Rectal smooth muscle tissue (tissue), 1 donor: ENCODE data around the gene EDRF1.

Experiments
- H3K27ac ChIP-seq: one replicate; pipeline ENCODE4 v1.7.0; 2013; ENCODE audit warnings: low read depth, low read length, inconsistent platforms
- H3K27me3 ChIP-seq: one replicate; pipeline ENCODE4 v1.7.0; 2013; ENCODE audit warnings: low read length; ENCODE audit not compliant: control insufficient read depth, insufficient read depth
- H3K36me3 ChIP-seq: one replicate; pipeline ENCODE4 v1.7.0; 2013; ENCODE audit warnings: low read length; ENCODE audit not compliant: control insufficient read depth, insufficient read depth
- H3K4me1 ChIP-seq: one replicate; pipeline ENCODE4 v1.7.0; 2013; ENCODE audit warnings: low read length; ENCODE audit not compliant: control insufficient read depth, insufficient read depth
- H3K4me3 ChIP-seq: one replicate; pipeline ENCODE4 v1.7.0; 2013; ENCODE audit warnings: low read length
- H3K9ac ChIP-seq: one replicate; pipeline ENCODE4 v1.7.0; 2013; ENCODE audit warnings: low read length

The EDRF1 gene

DNA sequence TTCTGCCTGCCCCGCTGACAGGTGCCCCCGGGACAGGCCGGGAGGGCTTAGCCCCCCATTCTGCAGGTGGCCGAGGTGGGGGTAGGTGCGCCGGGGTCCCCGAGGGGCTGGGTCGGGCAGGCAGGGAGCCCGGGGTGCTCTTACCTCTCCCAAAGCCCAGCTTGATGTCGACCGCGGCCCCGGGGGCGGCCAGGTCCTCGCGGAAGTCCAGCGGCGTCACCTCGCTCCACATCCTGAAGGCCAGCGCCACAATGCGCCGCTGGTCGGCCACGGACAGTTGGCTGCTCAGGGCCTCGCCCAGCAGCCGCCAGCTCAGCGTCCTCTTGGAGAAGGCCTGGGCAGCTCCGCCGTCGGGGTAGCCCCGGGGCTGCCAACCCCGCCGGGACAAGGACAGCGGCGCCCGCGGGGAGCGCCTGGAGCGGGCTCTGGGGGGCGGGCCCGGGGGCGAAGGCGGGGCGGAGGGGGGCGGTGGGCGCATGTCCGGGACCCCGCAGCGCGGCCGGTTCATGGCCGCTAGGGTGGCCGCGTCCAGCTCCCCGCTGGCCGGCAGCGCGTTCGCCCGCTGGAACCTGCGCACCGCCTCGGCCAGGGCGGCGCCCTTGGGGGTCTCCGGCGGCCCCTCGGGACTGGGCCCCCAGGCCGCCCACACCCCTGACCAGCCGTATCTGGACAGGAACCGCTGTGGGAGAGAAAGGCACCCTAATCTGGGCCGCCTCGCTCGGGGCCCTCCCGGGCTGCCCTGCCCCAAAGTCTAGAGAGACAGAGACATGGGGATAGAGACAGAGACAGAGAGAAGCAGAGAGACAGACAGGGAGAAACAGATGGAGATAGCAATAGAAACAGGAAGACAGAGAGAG, 54.4 kb downstream of the EDRF1 start:
- Histone ChIP-seq H3K36me3 (no peaks in the 10 kb centered on the region), H3K9ac (no peak overlapping the region), H3K27ac (no peak overlapping the region), H3K4me3 (no peak overlapping the region), H3K4me1 (peaks cover 4% of the 10 kb centered on the region), H3K27me3 (no peaks in the 10 kb centered on the region)

DNA sequence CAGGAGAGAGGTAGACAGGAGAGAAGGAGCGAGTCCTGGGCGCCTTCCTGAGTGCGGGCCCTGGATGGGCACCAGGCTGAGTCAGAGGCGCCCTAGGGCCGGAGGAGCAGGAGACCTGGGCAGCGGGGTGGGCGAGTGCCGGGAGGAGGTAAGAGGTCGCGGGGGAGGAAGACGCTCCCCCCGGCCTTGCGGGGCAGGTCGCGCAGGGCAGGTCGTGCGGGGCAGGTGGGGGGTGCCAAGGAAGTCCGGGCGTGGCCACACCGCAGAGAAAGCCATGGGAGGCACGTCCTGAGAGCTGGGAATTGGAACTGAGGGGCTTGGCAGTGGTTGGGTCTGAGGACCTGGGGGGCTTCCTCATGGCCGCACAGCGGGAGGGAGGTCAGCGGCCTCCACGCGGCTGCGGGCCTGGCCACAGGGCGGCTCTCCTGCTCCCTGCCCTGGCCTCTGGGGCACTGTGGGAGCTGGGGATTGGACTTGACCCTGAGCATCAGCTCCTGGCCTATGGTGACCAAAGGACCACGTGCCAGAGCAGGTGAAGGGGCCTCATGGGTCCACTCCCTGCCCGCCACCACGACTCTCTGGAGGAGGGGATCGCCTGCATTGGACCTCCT, 55.2 kb downstream of the EDRF1 start:
- Histone ChIP-seq H3K9ac (no peak overlapping the region), H3K4me1 (no peaks in the 10 kb centered on the region), H3K4me3 (no peak overlapping the region), H3K27ac (no peak overlapping the region), H3K36me3 (no peaks in the 10 kb centered on the region), H3K27me3 (no peaks in the 10 kb centered on the region)

DNA sequence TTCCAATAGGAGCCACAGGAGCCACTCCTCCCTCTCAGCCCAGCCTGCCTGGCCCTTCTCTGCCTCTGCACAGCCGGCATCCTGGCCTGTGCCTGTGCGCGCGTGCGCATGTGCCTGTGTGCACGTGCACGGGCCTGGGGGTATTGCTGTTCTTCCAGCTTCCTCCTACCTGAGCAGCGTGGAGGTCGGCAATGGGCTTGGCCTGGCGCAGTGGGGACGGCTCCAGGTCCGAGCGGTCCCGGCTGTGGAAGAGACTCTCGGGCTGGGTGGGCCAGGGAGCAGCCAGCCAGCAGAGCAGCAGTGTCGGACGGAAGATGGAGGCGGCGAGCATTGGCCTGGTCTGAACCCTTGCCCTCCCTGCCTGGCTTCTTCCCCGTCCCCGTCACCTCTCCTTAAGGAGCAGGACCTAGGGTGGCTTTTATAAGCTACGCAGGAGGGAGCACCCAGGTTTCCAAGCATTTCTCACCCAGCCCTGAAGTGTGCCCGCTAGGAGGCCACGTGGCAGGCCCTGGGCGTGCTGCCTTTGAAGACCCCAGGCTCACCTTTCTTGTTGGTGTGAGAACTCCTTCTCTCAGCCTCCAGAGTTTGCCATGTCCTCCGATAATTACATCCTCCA, 56.1 kb downstream of the EDRF1 start, which contains the start of gene MMP21:
Gene MMP21, minus strand, starts transcription at position 331 of the 616 bp plus-strand sequence. Its CDS starts 0 bp downstream, at position 331.
- Histone ChIP-seq H3K36me3 (no peaks in the 10 kb centered on the region), H3K9ac (no peak within 1 kb of the TSS), H3K4me1 (no peaks in the 10 kb centered on the region), H3K4me3 (no peak within 1 kb of the TSS), H3K27ac (no peak within 1 kb of the TSS), H3K27me3 (no peaks in the 10 kb centered on the region)

DNA sequence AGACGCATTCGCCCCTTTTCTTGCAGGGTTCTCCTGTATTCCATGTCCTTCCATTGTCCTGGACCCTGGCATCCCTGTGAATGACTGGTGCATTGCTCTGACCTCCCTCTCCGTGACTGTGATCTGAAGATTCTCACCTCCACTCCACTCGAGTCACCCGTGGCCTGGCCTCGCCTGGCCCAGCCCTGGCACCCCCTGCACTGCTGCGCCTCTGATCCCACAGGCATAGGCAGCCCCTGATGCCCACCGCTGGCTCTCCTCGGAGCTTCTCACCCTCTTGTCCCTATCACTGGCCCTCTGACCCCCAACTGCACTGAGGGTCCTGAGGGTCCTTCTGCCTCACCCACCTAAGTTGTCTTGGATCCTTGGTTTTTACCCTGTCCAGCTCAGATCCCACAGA, 58.3 kb downstream of the EDRF1 start:
- no peaks in the 10 kb centered on the region for H3K36me3 ChIP-seq
- no peaks in the 10 kb centered on the region for H3K27me3 ChIP-seq
- H3K9ac ChIP-seq: no peak overlapping the region

DNA sequence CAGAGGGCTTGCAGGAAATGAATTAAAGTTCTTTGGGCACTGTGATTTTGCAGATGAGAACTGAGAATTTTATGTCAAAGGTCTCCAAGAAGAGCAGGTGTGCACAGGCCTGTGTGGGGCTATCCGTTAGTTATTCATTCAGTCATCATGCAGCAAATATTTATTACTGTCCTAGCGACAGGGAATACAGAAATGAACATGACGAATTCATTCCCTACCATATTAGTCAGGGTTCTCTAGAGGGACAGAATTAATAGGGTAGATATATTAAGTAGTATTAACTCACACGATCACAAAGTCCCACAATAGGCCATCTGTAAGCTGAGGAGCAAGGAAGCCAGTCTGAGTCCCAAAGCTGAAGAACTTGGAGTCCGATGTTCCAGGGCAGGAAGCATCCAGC, 59.0 kb downstream of the EDRF1 start:
- no peak overlapping the region for H3K27ac ChIP-seq
- no peaks in the 10 kb centered on the region for H3K36me3 ChIP-seq
- H3K27me3 ChIP-seq: no peaks in the 10 kb centered on the region
- H3K9ac ChIP-seq: no peak overlapping the region
- no peaks in the 10 kb centered on the region for H3K4me1 ChIP-seq
- H3K4me3 ChIP-seq: no peak overlapping the region

More for the DNA sequence above, 58.3 kb downstream of the EDRF1 start:
- no peak overlapping the region for H3K4me3 ChIP-seq
- H3K4me1 ChIP-seq: no peaks in the 10 kb centered on the region
- no peak overlapping the region for H3K27ac ChIP-seq

DNA sequence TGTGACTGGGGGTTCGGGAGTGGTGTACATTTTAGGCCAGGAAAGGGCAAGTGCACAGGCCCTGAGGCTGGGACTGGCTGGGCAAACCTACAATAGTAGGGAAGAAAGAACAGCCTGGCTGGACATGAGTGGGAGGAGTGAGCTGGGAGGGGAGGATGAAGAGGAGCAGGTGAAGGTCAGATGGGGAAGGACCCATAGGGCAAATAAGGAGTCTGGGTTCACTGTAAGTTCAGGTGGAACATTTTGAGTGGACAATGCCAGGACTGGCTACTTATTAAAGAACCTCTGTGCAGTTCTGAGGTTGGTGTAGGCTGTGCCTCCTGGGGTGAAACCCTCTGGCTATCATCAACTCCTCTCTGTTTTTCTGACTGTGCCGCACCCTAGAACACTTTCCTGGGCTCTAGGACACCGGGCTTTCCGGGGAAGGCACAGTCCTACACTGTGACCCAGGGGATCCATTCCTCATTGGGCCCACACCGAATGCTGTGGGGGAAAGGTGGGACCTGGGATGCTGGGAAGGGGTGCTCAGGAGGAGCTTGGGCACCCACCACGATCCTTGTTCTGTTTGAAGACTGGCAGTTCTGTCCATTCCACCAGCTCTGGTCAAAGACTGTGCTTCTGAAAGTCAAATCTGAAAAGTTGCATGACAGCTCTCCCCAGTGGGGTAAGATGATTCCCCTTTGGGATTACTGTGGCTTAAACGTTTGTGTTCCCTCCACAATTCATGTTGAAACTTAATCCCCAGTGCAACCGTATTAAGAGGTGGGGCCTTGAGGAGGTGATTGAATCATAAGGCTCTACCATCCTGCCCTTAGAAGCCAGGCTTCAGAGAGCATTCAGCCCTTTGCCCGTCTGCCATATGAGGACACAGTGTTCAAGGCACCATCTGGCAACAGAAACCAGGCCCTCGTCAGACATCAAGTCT, 60.2 kb downstream of the EDRF1 start:
- Histone ChIP-seq H3K4me3 (no peak overlapping the region), H3K27ac (no peak overlapping the region), H3K9ac (no peak overlapping the region), H3K4me1 (no peaks in the 10 kb centered on the region), H3K27me3 (no peaks in the 10 kb centered on the region), H3K36me3 (no peaks in the 10 kb centered on the region)

DNA sequence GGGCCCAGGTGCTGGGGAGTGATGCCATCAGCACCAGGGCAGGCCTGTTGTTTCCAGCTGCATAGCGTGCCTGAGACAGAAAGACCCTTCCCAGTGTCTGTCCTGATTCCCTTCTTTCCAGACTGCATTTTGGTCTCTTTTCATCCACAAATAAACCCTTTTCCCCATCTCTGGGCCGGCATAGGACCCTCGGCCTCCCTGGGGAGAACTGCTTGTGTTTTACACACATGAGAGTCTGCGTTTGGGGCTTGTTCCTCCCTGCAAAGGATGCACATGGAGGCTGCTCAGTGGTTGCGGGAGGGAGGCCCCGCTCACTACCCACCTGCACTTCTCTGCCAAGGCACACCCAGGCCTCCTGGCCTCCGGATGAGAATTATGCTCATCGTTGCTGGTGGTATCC, 61.9 kb downstream of the EDRF1 start:
- Histone ChIP-seq H3K36me3 (no peaks in the 10 kb centered on the region), H3K9ac (no peak overlapping the region), H3K27me3 (no peaks in the 10 kb centered on the region), H3K4me3 (no peak overlapping the region), H3K27ac (no peak overlapping the region), H3K4me1 (no peaks in the 10 kb centered on the region)

DNA sequence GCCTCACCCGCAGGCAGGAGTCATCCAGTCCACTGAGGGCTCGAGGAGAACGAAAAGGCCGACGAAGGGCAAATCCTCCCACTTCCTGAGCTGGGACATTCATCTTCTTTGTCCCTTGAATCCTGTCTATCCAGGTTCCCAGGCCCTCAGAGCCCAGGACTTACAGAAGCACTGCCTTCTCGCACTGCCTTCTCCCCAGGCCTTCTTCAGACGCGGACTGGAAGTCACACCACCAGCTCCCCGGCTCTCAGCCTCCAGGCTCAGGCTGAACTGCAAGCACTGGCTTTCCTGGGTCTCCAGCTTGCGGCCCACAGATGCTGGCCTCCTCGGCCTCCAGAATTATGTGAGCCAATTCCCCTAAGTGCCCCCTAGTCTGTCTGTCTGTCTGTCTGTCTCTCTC, 62.5 kb downstream of the EDRF1 start:
- Histone ChIP-seq H3K4me3 (no peak overlapping the region), H3K27me3 (no peaks in the 10 kb centered on the region), H3K4me1 (no peaks in the 10 kb centered on the region), H3K36me3 (no peaks in the 10 kb centered on the region), H3K27ac (no peak overlapping the region), H3K9ac (no peak overlapping the region)

DNA sequence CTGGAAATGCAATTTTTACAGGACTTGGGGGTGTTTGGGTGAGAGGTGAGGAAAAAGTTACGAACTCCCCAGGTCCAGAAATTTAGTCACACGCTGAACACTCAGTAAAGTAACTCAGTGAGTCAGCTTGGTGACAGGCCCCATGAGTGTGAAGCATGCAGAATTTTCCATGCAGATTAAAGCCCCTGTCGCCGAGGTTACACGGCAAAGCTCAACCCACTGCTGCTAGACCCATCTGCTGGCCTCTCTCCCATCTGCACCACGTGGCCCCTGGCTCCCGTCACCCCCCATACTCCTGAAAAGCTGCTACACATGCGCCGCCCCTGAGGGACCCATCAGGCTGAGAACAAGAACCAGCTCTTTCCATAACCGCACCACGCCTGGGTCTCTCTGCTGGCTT, 63.1 kb downstream of the EDRF1 start:
- H3K4me3 ChIP-seq: no peak overlapping the region
- H3K27me3 ChIP-seq: no peaks in the 10 kb centered on the region
- no peaks in the 10 kb centered on the region for H3K4me1 ChIP-seq
- H3K36me3 ChIP-seq: no peaks in the 10 kb centered on the region
- H3K9ac ChIP-seq: no peak overlapping the region
- H3K27ac ChIP-seq: no peak overlapping the region

DNA sequence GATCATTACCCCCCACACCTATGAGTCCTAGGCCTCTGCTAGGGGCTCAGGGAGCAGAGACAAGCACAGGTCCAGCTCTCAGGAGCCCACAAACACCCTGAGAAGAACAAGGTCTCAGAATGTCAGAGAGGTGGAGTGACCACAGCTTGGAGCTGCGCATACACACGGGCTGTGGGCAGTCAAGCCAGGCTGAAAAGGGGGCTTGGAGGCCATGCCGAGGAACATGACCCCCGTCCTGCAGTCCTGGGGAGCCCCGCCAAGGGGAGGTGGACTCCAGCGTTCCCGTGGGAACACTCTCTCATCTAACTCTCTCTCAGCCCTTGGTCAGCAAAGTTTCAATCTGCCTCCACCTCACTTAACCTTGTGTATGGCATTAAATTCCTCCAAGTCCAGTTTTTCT, 63.9 kb downstream of the EDRF1 start:
- Histone ChIP-seq H3K27me3 (no peaks in the 10 kb centered on the region), H3K9ac (no peak overlapping the region), H3K27ac (no peak overlapping the region), H3K4me1 (no peaks in the 10 kb centered on the region), H3K36me3 (no peaks in the 10 kb centered on the region), H3K4me3 (no peak overlapping the region)

DNA sequence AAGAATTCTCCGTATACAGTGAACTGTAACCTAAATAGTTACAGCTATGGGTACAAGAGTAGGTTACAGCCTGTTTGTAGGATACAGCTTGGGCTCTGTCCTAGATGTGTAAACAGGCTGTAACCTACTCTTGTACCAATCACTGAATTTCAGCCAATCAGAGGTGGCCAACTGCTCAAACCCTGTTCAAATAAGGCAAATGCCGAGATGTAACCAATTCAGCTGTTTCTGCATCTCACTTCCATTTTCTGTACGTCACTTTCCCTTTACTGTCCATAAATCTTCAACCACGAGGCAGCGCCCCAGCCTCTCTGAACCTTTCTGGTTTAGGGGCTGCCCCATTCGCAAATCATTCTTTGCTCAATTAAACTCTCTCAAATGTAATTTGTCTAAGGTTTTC, 64.4 kb downstream of the EDRF1 start:
- no peaks in the 10 kb centered on the region for H3K27me3 ChIP-seq
- H3K4me1 ChIP-seq: no peaks in the 10 kb centered on the region
- no peak overlapping the region for H3K9ac ChIP-seq
- no peak overlapping the region for H3K4me3 ChIP-seq
- peaks cover 4% of the 10 kb centered on the region for H3K36me3 ChIP-seq
- H3K27ac ChIP-seq: no peak overlapping the region

DNA sequence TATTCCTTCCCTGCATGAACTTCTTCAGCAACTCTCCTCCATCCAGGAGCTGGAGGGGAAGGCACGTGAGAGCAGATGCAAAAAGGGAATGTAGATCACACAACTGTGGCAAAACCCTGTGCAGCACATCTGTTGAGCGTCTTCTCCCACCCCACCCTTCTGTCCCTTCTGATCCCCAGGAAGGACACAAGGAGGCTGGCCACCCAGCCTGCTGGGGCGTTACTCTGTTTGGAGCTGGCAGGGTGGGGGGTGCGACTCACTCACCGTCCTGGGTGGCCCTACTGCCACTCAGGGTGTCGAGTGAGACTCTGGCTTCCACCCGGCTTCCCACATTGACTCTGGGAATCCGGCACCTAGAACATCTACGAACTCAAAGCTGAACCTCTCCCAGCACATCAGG, 66.3 kb downstream of the EDRF1 start:
- no peaks in the 10 kb centered on the region for H3K4me1 ChIP-seq
- no peak overlapping the region for H3K9ac ChIP-seq
- peaks cover 5% of the 10 kb centered on the region for H3K36me3 ChIP-seq
- no peak overlapping the region for H3K27ac ChIP-seq
- H3K4me3 ChIP-seq: no peak overlapping the region
- H3K27me3 ChIP-seq: no peaks in the 10 kb centered on the region
